GM12801 (cell line): Measurements from ENCODE around the gene KCNC1.

Experiments used
- TF ChIP-seq, protein P1 (sequence below): IDR thresholded peaks from one replicate; pipeline ENCODE4 v1.5.1; 2011; ENCODE audit warnings: control low read depth; ENCODE audit not compliant: insufficient read length; ENCODE audit errors: extremely low read depth

The KCNC1 gene

DNA sequence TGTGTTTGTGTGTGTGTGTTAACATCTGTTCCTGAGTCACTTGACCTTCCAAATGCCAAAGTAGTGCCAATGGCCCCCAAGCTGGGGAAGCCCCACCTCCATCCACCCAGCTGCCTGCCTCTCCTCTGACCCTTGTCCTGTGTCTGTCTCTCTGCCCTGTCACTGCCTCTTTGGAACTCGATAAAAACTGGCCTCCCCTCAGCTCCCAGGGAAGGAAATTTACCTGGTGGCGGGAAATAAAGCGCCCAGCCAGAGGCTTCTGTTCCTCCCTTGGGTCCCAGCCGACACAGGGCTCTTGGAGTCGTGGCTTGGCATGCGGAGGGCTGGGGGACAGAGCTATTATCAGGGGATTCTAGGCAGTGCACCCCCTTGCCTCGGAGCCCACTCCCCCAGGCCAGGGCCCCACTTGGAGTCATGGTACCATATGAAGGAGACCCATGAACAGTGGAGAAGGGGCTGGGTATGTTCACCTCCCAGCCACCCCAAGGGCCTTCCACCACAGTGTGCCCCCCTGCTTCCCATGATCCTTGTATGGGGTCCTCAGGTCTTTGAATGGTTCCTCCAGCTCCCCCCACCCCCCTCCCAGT lies 6.2 kb downstream of the KCNC1 start:
- TF ChIP-seq, protein P1, sequence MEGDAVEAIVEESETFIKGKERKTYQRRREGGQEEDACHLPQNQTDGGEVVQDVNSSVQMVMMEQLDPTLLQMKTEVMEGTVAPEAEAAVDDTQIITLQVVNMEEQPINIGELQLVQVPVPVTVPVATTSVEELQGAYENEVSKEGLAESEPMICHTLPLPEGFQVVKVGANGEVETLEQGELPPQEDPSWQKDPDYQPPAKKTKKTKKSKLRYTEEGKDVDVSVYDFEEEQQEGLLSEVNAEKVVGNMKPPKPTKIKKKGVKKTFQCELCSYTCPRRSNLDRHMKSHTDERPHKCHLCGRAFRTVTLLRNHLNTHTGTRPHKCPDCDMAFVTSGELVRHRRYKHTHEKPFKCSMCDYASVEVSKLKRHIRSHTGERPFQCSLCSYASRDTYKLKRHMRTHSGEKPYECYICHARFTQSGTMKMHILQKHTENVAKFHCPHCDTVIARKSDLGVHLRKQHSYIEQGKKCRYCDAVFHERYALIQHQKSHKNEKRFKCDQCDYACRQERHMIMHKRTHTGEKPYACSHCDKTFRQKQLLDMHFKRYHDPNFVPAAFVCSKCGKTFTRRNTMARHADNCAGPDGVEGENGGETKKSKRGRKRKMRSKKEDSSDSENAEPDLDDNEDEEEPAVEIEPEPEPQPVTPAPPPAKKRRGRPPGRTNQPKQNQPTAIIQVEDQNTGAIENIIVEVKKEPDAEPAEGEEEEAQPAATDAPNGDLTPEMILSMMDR = no peak

DNA sequence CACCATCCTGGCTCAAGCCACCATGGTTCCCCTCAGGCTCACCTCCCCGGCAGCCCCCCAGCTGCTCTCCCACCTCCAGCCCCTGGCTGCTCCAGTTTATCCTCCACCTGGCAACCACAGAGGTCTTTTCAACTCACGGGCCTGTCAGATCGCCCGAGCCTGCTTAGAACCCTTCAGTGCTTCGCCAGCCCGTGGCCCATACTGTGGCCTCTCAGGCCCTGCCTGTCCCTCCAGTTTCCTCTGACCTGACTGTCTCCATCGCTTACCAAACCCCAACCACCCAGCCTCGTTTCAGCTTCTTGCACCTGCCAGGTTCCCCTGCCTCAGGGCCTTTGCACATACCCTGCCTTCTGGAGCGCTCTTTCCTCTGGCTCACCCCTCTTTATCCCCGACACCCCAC lies 6.9 kb downstream of the KCNC1 start:
- TF ChIP-seq, protein P1 = no peak

DNA sequence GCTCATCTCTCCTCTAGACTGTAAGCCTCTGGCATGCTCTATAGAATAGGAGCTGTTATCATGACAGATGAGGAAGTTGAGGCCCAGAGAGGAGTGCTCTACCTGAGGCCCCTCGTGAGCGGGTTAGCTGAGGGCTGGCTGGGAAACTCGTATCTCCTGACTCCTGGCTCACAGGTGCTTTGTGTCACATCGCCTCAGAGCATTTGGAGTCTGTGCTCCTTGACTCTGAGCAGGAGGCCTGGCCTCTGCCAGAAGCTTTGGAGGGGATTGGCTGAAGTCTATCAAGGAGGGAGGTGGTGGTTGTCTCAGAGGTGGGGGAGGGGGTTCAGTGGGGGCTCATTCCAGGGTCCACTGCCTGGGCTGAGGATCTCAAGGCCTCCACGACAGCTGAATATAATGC lies 7.4 kb downstream of the KCNC1 start:
- TF ChIP-seq, protein P1 = no peak

DNA sequence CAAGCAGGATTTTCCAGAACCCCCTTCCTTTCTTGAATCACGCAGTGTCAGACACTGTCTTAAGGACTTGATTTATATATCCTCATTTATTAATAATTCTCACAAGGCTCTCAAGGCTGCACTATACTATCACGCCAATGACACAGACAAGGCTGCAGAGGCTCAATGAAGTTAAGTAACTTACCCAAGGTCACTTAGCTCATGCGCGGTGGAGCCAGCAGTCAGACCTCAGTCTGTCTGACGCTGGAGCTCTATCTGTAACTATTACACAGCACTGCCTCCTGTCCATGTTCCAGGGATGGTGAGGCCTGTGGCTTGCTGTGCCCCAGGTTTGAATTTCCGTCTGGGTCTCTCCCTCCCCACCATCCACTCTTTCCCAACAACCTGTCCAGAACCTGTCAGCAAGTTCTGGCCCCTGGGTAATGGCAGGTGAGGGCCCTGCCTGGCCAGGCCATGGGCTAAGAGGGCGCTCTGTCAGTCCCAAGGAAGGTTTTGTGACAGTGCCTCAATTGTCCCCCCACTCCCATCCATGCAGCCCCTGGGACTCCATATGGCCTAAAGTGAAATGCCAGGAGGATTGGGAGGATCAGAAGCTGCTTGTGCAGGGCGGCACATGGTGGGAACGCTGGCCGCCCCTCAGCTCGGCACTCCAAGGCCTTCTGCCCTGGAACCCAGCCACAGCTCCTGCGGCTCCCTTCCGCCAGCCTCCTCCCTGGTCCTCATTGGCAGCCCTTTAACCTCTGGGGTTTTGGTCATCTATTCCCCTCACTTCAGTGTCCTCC lies 8.6 kb downstream of the KCNC1 start:
- TF ChIP-seq, protein P1 = no peak

DNA sequence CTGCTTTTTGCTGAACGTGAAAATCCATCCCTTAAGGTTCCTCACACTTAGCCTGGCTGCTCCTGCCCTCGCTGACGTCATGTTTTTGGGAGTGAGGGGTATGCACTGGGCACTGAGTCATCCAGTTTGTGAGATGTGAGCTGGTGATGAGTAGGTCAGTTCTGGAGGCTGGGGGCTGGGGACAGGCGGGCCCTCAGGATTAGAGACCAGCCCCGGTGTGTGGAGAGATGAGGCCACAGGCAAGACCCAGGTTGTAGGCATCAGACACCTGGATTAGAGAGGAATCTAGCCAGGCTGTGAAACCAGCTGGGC lies 9.2 kb downstream of the KCNC1 start:
- TF ChIP-seq, protein P1 = no peak

DNA sequence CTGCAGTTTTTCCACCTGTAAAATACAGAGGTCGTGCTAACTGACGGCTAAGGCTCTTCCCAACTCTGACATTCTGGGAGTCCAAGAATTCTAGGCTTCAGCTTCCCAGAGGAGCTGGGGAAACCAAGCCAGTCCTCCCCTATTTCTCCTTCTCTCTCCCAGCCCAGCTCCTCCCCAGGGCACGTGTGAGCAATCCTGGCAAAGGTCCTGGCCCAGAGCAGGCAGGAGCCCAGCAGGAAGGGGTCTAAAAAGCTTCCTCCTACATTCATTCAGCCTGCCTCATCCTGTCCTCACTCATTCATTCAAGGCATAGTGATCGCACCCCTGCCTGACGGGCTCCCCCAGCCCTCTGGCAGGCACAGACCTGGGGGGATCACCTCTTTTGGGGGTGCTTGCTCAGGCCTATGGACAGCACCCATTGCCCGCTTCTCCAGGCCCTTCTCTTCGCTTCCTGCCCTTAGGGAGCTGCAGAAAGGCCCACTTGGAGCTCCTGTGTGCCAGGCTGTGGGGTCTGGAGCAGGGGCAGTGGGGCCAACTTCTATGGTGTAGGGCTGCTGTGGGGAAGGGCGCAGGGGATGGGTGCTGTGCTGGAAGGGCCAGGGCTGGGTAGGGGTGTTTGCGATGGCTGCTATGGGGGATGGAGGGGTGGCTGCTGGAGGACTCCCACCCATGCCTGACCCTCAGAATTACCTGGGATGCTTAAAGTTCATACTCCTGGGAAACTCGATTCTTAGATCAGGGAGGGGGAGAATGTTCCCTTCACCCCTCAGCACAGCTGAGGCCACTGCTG lies 9.8 kb downstream of the KCNC1 start:
- TF ChIP-seq, protein P1 = no peak

DNA sequence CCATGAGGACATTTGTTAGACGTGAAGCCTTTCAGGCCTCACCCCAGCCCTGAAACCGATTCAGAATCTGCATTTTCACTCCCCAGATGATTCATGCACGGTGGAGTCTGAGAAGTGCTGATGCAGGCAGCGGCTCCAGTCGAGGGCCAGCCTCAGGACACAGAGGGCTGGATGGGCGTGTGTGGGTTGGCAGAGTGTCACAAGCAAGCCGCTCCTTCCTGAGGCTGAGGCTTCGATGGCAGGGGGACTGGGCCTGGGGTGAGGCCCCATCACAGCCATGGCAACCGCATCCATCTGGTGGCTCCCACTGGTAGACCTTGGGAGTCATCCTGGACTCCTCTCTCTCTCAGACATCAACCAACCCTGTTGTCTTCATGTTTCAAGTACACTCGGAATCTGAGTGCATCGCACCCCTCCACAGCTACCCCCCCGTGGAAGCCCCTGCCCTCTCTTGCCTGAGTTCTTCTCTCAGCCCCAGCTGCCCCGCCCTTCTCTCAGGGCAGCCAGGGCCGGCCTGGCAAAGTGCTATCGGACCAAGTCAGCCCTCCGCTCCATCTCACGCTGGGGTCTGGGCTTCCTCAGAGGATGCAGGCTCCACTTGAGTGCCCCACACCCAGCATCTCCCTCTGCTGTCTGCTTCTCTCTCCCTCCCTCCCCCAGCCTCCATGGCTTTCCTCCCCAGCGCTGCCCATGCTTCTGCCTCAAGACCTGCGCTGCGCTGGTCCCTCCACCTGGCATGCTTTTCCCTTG lies 10.6 kb downstream of the KCNC1 start:
- TF ChIP-seq, protein P1 = no peak
